GM19043 (cell line): ENCODE results near the gene IDE.
"Not testable (repeated sequence)": the region's sequence is repeated elsewhere in the genome, so short reads cannot be mapped to it uniquely, and the experiment has no call there.

Experiments used
- ATAC-seq: cut with Tn5 transposase; IDR thresholded peaks from one replicate; pipeline ENCODE4 v1.9.1; 2021; ENCODE audit warnings: low read depth; ENCODE audit not compliant: unreplicated experiment

Gene IDE

GRCh38 chr10:92573798-92574547, at the start of gene IDE:
Gene IDE, minus strand, starts transcription at chr10:92574093. Its CDS starts 74 bp downstream, at chr10:92574019.
- ATAC-seq: peak; percentile 57

GRCh38 chr10:92619368-92619767, 45.5 kb upstream of the IDE start:
- ATAC-seq: no peak

GRCh38 chr10:92615515-92615914, 41.6 kb upstream of the IDE start:
- ATAC-seq: no peak

GRCh38 chr10:92604841-92605240, 30.9 kb upstream of the IDE start:
- ATAC-seq: no peak

GRCh38 chr10:92598321-92598720, 24.4 kb upstream of the IDE start:
- ATAC-seq: no peak

GRCh38 chr10:92595505-92595904, 21.6 kb upstream of the IDE start:
- ATAC-seq: no peak

GRCh38 chr10:92593619-92594588, 20.0 kb upstream of the IDE start:
- no peak for ATAC-seq

GRCh38 chr10:92592761-92593618, 19.1 kb upstream of the IDE start, which contains the start of gene KIF11:
Gene KIF11, plus strand, starts transcription at chr10:92593130. Its CDS starts 246 bp downstream, at chr10:92593376.
- peak; percentile 61 for ATAC-seq

GRCh38 chr10:92591550-92592022, 17.7 kb upstream of the IDE start:
- ATAC-seq: peak; percentile 69

GRCh38 chr10:92590623-92591549, 17.0 kb upstream of the IDE start:
- ATAC-seq: peak; percentile 4

GRCh38 chr10:92582347-92582746, 8.5 kb upstream of the IDE start:
- not testable (repeated sequence) for ATAC-seq

- no peak for ATAC-seq
Observed at GRCh38 chr10:92575961-92576360, 2.1 kb upstream of the IDE start.

- peak; percentile 15 for ATAC-seq
Observed at GRCh38 chr10:92574548-92575261, 812 bp upstream of the IDE start.

- peak; percentile 14 for ATAC-seq
Observed at GRCh38 chr10:92573091-92573797, 649 bp downstream of the IDE start.

GRCh38 chr10:92572362-92573090, 1.4 kb downstream of the IDE start:
- ATAC-seq: no peak

- ATAC-seq: no peak
Observed at GRCh38 chr10:92571649-92572048, 2.2 kb downstream of the IDE start.

- ATAC-seq: not testable (repeated sequence)
Observed at GRCh38 chr10:92569663-92570062, 4.2 kb downstream of the IDE start.
